Osteoblast (primary cell): Measurements from ENCODE around the gene C1orf159. TPM values are rescaled to one million over a fixed set of nuclear protein-coding genes. Genes with fewer than 3 reads are reported as not detected.
A peak's percentile ranks its signal among the peaks of the same experiment; 100 is the strongest.

ENCODE experiments used
- DNase-seq: peaks from one replicate; pipeline ENCODE4 v3.0.0; 2011; ENCODE audit warnings: low spot score, mixed read lengths; ENCODE audit not compliant: insufficient read length; ENCODE audit errors: missing footprints
- H2AFZ ChIP-seq: 2 replicates; pipeline ENCODE4 v1.6.0; 2011; ENCODE audit warnings: mild to moderate bottlenecking, low read length
- H3K27ac ChIP-seq: 2 replicates; pipeline ENCODE4 v1.5.1; 2011; ENCODE audit warnings: mild to moderate bottlenecking, low read depth, low read length, moderate library complexity
- H3K27me3 ChIP-seq: 2 replicates; pipeline ENCODE4 v1.6.0; 2012; ENCODE audit warnings: mild to moderate bottlenecking, control low read depth, inconsistent platforms, low read length, moderate library complexity; ENCODE audit not compliant: insufficient read depth
- H3K36me3 ChIP-seq: 2 replicates; pipeline ENCODE4 v1.5.1; 2011; ENCODE audit warnings: mild to moderate bottlenecking, low read length, control low read depth, moderate library complexity; ENCODE audit not compliant: insufficient read depth
- H3K4me1 ChIP-seq: 2 replicates; pipeline ENCODE4 v1.5.1; 2011; ENCODE audit warnings: mild to moderate bottlenecking, low read length, control low read depth, moderate library complexity; ENCODE audit not compliant: insufficient read depth
- H3K4me2 ChIP-seq: 2 replicates; pipeline ENCODE4 v1.6.0; 2011; ENCODE audit warnings: mild to moderate bottlenecking, low read length; ENCODE audit not compliant: insufficient read depth
- H3K4me3 ChIP-seq: fragments of 200-600 bp; sonication (generic); 3 replicates; pipeline ENCODE4 v1.5.1; 2012; ENCODE audit warnings: mild to moderate bottlenecking, low read length, inconsistent platforms; ENCODE audit not compliant: insufficient read depth
- H3K79me2 ChIP-seq: 2 replicates; pipeline ENCODE4 v1.6.0; 2012; ENCODE audit warnings: mild to moderate bottlenecking, low read length, control low read depth, inconsistent platforms; ENCODE audit not compliant: insufficient read depth
- H3K9me3 ChIP-seq: 2 replicates; pipeline ENCODE4 v1.5.1; 2011; ENCODE audit warnings: low read depth, low read length, control low read depth
- H4K20me1 ChIP-seq: 2 replicates; pipeline ENCODE4 v1.6.0; 2012; ENCODE audit warnings: mild to moderate bottlenecking, low read length, control low read depth; ENCODE audit not compliant: insufficient read depth
- CTCF ChIP-seq: IDR thresholded peaks from 2 replicates; pipeline ENCODE4 v1.5.1; 2011; ENCODE audit warnings: mild to moderate bottlenecking, low read depth, low read length, moderate library complexity; ENCODE audit errors: extremely low read depth
- total RNA-seq: library from RNA; depleted of rRNA; stranded (reverse); fragments of >200 nt; gene quantifications from 2 replicates; pipeline ENCODE4 v1.2.3, GENCODE V29; 2012

C1orf159 gene
- total RNA-seq, 1 donor, result 5.4 TPM

GRCh38 chr1:1122981-1123480, 7.1 kb upstream of the C1orf159 start:
- no peaks in the 10 kb centered on the region for H3K4me1 ChIP-seq
- no peaks in the 10 kb centered on the region for H3K36me3 ChIP-seq
- no peak overlapping the region for H3K4me3 ChIP-seq
- H2AFZ ChIP-seq, result no peak overlapping the region
- peaks cover 8% of the 10 kb centered on the region for H3K27me3 ChIP-seq
- no peaks in the 10 kb centered on the region for H3K9me3 ChIP-seq
- H3K4me2 ChIP-seq, result no peak overlapping the region
- no peaks in the 10 kb centered on the region for H3K79me2 ChIP-seq
- peaks cover 3% of the 10 kb centered on the region for H4K20me1 ChIP-seq
- peak; percentile 93 for DNase-seq
- no peak for TF ChIP-seq CTCF
- no peak overlapping the region for H3K27ac ChIP-seq

GRCh38 chr1:1122078-1122811, 6.4 kb upstream of the C1orf159 start:
- no peaks in the 10 kb centered on the region for H3K79me2 ChIP-seq
- peaks cover 3% of the 10 kb centered on the region for H4K20me1 ChIP-seq
- no peaks in the 10 kb centered on the region for H3K36me3 ChIP-seq
- peak overlapping the region; percentile 90 for H2AFZ ChIP-seq
- peak overlapping the region; percentile 75 for H3K4me2 ChIP-seq
- no peaks in the 10 kb centered on the region for H3K4me1 ChIP-seq
- H3K4me3 ChIP-seq, result peak overlapping the region; percentile 62
- H3K27me3 ChIP-seq, result peaks cover 8% of the 10 kb centered on the region
- H3K27ac ChIP-seq, result no peak overlapping the region
- TF ChIP-seq CTCF, result peak; percentile 71
- DNase-seq, result peak; percentile 100
- H3K9me3 ChIP-seq, result no peaks in the 10 kb centered on the region

- Histone ChIP-seq H3K36me3 (no peaks in the 10 kb centered on the region), H2AFZ (peak overlapping the region; percentile 74), H3K4me2 (peak overlapping the region; percentile 75), H3K79me2 (no peaks in the 10 kb centered on the region), H3K27ac (no peak overlapping the region), H3K9me3 (no peaks in the 10 kb centered on the region), H4K20me1 (peaks cover 3% of the 10 kb centered on the region), H3K27me3 (peaks cover 8% of the 10 kb centered on the region), H3K4me1 (no peaks in the 10 kb centered on the region), H3K4me3 (peak overlapping the region; percentile 62)
- no peak for DNase-seq
- no peak for TF ChIP-seq CTCF
Observed at GRCh38 chr1:1121611-1122077, 5.8 kb upstream of the C1orf159 start.

- Histone ChIP-seq H3K4me3 (no peak overlapping the region), H3K4me2 (no peak overlapping the region), H3K9me3 (no peaks in the 10 kb centered on the region), H3K36me3 (no peaks in the 10 kb centered on the region), H3K27me3 (peaks cover 8% of the 10 kb centered on the region), H3K79me2 (no peaks in the 10 kb centered on the region), H4K20me1 (peaks cover 3% of the 10 kb centered on the region), H3K27ac (no peak overlapping the region), H3K4me1 (no peaks in the 10 kb centered on the region), H2AFZ (no peak overlapping the region)
- no peak for TF ChIP-seq CTCF
- peak; percentile 84 for DNase-seq
Observed at GRCh38 chr1:1120866-1121591, 5.1 kb upstream of the C1orf159 start.
